Measurements from ENCODE around the gene CR1L. TPM values are rescaled to one million over a fixed set of nuclear protein-coding genes. Genes with fewer than 3 reads are reported as not detected.

The CR1L gene
- total and polyA plus RNA-seq, 9 of the 15 experiments (the other 6 are each of a cell fraction or from before 2014, with no cell fraction given), result 10.1 to 74.8 (median 34.3) TPM

DNA sequence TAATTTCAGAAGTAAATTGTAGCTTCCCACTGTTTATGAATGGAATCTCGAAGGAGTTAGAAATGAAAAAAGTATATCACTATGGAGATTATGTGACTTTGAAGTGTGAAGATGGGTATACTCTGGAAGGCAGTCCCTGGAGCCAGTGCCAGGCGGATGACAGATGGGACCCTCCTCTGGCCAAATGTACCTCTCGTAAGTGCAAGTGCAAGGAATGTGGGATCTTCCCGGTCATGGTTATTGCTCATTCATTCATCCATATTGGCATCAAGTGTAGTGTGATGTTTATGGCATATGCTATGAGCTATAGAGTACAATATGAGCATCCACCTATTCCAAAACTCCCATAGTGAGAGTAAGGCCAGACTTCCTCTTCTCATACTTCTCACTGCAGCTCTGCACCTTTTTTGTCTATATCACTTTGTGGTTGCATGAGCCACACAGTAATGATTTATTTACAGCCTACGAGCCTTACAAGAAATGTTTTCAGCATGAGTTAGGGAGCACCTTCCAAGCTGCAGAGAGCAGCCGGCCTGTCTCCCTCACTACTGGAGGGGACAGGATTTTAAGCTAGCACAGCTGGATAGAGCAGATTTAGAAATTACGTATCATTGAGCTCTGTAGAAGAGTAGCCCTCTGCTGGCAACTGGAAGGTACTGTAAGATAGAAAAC is 24.9 kb upstream of the CR1L start (continued):
- TF ChIP-seq MYBL2 (IDR thresholded peaks at IDR 0.05; ENCODE audit: low read depth) (no peak), MYBL2 (CRISPR knock-in tag; IDR thresholded peaks at IDR 0.05; ENCODE audit: borderline replicate concordance) (no peak), MECOM (CRISPR knock-in tag; IDR thresholded peaks at IDR 0.05) (no peak), ZNF436 (CRISPR knock-in tag; IDR thresholded peaks at IDR 0.05) (no peak), ZBED1 (IDR thresholded peaks at IDR 0.05) (no peak), ZNF174 (CRISPR knock-in tag; IDR thresholded peaks at IDR 0.05) (no peak), ZNF133 (CRISPR knock-in tag; IDR thresholded peaks at IDR 0.05) (no peak), NONO (IDR thresholded peaks at IDR 0.05; ENCODE audit: low read depth in 2 of 2, low read length in 1 of 2) (no peak), ETV1 (tag; conservative IDR thresholded peaks at IDR 0.05; ENCODE audit: low read depth) (no peak), KDM5B (IDR thresholded peaks at IDR 0.05; ENCODE audit: insufficient replicate concordance, low read depth, low read length) (no peak), POLR2G (IDR thresholded peaks at IDR 0.05; ENCODE audit: low read depth, low read length) (no peak), PCBP2 (IDR thresholded peaks at IDR 0.05; ENCODE audit: low read depth, low read length, poor library complexity, severe bottlenecking) (no peak), RAD21 (CRISPR knock-in tag; conservative IDR thresholded peaks at IDR 0.05 in 1 of 2, IDR thresholded peaks at IDR 0.05 in 1 of 2) (peak; percentile 44 to 78)
- TF ChIP-seq, protein P1, sequence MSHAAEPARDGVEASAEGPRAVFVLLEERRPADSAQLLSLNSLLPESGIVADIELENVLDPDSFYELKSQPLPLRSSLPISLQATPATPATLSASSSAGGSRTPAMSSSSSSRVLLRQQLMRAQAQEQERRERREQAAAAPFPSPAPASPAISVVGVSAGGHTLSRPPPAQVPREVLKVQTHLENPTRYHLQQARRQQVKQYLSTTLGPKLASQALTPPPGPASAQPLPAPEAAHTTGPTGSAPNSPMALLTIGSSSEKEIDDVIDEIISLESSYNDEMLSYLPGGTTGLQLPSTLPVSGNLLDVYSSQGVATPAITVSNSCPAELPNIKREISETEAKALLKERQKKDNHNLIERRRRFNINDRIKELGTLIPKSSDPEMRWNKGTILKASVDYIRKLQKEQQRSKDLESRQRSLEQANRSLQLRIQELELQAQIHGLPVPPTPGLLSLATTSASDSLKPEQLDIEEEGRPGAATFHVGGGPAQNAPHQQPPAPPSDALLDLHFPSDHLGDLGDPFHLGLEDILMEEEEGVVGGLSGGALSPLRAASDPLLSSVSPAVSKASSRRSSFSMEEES (CRISPR knock-in tag; IDR thresholded peaks at IDR 0.05), result no peak
- TF ChIP-seq, protein P2, sequence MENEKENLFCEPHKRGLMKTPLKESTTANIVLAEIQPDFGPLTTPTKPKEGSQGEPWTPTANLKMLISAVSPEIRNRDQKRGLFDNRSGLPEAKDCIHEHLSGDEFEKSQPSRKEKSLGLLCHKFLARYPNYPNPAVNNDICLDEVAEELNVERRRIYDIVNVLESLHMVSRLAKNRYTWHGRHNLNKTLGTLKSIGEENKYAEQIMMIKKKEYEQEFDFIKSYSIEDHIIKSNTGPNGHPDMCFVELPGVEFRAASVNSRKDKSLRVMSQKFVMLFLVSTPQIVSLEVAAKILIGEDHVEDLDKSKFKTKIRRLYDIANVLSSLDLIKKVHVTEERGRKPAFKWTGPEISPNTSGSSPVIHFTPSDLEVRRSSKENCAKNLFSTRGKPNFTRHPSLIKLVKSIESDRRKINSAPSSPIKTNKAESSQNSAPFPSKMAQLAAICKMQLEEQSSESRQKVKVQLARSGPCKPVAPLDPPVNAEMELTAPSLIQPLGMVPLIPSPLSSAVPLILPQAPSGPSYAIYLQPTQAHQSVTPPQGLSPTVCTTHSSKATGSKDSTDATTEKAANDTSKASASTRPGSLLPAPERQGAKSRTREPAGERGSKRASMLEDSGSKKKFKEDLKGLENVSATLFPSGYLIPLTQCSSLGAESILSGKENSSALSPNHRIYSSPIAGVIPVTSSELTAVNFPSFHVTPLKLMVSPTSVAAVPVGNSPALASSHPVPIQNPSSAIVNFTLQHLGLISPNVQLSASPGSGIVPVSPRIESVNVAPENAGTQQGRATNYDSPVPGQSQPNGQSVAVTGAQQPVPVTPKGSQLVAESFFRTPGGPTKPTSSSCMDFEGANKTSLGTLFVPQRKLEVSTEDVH (IDR thresholded peaks at IDR 0.05; ENCODE audit: low read depth, partially characterized antibody), result no peak

Data from K562 (cell line).